DMS153 treated with DMSO at 0.1 percent for 48 hours (cell line): ENCODE results near the gene ANO2.
"Not testable (repeated sequence)": the region's sequence is repeated elsewhere in the genome, so short reads cannot be mapped to it uniquely, and the experiment has no call there.

Experiments used
- DNase-seq: peaks from one replicate; lab custom pipeline; 2025; ENCODE audit not compliant: unreplicated experiment; lab: John Stamatoyannopoulos, UW

Gene ANO2

GRCh38 chr12:5557906-5558305 is 387.2 kb downstream of the ANO2 start:
- no peak for DNase-seq

- DNase-seq, result no peak
These were observed 387.9 kb downstream of the ANO2 start for GRCh38 chr12:5556946-5557673.

DNA sequence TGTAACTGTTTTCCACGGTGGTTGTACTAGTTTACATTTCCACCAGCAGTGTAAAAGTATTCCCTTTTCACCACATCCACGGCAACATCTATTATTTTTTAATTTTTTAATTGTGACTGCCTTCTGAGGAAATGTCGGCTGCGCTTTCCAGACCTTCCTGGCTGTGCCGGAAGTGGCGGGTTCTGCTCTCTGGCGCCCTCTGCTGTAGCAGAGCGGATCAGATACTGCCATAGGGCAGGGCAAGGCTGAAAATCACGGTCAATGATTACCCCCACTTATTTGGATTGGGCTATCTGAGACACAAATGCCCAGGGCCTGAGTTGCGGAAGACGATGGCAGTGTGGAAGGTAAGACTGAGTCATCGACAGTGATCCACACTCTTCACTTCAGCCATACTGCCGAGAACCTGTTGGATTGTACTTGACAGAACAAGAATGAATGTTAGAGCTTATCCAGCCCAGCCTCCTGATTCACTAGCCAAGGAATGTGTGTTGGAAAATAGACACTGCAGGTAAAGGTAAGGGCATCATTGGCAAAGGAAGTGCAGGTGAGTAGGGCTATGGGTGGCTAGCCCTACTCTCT is 388.9 kb downstream of the ANO2 start:
- no peak for DNase-seq

GRCh38 chr12:5554711-5555110 is 390.3 kb downstream of the ANO2 start:
- DNase-seq, result no peak

- DNase-seq, result no peak
These were observed 396.0 kb downstream of the ANO2 start for GRCh38 chr12:5549011-5549410.

- no peak for DNase-seq
These were observed 396.7 kb downstream of the ANO2 start for GRCh38 chr12:5548152-5548943.

DNA sequence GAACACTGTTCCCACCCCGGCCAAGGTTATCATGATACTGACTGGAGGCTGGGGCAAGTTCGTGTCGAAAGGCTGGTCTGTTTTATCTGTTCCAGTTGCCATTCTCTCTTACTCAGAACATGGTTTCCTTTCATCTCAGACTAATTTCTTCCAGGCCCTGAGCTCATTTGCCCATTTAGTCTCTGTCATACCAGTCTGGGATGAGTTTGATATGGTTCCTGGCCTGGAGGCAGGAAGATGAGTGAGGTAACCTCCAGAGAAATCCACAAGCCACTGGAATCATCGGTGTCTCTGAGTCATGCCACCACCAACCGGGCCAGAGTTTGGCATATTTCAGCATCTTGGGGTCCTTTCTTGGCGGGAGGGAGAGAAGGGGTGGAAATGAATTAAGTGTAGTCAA is 398.4 kb downstream of the ANO2 start:
- no peak for DNase-seq

GRCh38 chr12:5537771-5538170 is 407.3 kb downstream of the ANO2 start:
- no peak for DNase-seq

GRCh38 chr12:5537026-5537615 is 407.9 kb downstream of the ANO2 start:
- DNase-seq, result not testable (repeated sequence)

DNA sequence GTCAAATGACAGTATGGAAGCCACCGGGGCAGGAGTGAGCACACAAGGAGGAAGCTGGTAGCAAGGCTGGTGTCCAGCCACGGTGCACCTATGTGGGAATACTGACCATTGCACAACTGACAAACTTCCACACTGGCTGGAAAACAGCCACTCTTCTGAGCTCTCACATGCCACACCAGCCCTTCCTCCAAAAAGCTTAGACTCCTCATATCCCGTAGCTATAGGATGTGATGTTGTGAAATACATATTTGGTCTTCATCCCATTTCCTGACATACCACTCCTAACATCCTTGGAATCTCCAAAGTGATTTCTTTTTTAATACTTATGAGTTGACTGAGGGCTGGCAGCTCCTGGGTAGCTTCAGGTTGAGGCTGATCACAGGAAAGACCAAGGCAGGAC is 409.5 kb downstream of the ANO2 start:
- DNase-seq, result no peak

DNA sequence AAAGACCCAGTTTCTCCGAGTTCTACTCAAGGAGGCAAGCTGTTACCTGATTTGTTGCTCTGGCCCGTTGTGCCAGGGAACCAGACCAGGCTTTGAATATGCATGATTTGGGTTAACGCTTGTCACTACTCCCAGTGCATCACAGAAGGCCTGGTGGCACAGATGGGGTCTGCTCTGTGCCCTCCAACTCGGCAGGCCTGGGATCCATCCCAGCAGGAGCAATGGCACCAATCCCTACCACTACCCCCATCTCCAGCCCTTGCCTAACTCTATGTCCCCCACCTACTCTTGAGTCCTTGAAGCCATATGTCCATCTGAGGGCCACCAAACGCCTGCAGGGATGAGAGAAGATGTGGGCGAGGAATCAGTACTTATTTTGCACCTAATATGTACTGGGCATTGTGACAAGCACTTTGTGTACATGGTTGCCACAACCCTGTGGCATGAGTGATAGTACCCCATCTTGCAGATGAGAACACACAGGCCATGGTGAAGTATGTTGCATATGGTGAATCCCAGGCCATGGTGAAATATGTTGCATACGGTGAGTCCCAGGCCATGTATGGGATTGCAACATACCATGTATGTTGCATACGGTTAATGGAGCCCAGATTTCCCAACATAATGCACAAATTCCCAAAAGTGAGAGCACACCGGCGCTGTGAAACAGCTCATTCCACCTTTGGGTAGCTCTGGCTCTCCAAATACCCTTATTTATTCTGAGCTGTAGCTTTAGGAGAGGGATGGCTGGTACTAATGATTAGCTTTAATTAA is 410.4 kb downstream of the ANO2 start:
- DNase-seq, result no peak

DNA sequence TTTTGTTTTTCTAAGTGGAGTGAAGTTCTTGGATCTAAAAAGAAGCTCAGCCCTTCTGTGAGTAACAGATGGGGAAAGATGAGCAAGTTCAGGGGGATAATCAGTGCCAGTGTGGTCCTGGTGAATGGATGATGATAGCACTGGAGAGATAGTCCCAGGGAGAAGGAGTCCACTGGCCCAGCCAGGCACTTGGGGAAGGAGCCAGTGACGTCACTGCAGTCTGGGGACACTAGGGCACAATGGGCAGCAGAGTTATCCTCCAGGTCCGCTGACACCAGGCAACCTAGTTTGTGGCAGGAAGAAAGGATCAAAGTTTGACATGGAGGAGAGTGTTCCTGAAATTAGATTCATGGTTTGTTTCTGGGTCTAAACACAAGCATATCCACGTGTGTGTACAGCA is 411.7 kb downstream of the ANO2 start:
- no peak for DNase-seq

- DNase-seq, result no peak
These were observed 419.2 kb downstream of the ANO2 start for GRCh38 chr12:5525783-5526367.

DNA sequence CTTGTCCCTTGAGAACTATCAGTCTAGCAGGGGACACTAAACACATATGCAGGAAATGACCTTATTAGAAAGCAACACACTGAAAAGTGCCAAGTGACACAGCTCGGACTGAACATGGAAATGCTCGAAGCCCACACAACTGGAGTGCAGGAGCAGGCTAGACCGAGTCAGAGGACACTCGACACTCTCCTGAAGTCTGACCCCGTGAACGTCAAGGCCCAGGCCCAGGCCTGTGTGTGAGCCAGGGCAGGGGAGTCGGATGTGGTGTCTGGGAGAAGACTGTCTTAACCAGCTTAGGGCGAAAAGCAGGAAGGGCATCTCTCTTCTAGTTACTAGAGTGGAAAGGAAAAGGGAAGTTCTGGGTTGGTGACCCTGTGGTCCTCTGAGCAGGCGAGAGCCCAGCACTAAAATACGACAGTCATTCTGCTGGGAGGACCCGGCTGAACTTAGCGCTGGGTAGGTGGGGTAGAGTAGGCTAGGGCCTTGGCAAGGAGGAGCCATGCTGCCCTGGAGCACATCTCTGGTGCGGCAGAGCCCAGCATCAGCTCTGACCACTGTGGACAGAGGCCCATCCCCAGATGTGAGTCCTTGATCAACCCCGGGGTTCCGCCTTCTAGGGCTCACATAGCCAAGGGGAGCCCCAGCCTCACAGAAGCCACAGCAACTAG is 420.2 kb downstream of the ANO2 start:
- DNase-seq, result no peak

- DNase-seq, result no peak
These were observed 420.8 kb downstream of the ANO2 start for GRCh38 chr12:5524116-5524768.

DNA sequence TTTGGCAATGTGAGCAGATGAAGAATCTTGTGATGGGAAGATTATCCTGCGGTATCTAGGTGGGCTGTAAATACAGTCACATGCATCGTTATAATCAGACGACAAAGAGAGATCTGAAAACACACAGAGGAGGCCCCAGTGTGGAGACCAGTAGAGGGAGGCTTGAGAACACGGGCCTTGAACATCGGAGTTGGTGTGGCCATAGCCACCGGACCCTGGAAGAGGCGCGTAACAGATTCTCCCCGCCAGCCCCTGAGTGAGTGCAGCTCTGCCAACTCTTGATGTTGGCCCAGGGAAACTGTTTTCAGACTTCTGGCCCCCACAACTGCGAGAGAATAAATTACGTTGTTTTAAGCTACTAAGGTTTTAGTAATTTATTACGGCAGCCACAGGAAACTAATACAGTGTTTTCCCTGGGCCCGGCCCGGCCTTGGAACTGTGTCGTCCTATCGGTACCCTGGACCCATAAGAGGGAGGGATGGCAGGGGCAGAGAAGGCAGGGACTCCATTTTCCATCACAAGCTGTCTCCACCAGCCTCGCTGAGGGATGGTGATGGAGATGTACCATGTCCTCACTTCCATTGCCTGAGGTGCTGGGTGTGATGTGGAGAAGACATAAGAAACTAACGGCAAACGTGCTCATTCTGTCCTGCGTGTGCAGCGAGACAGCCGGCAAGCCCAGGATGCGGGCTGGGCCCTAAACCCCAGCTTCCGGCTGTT is 421.5 kb downstream of the ANO2 start:
- DNase-seq, result no peak

GRCh38 chr12:5522432-5523335 is 422.4 kb downstream of the ANO2 start:
- DNase-seq, result no peak
